VCaP (cell line): ENCODE results near the gene MRPL4.
A peak's percentile ranks its signal among the peaks of the same experiment; 100 is the strongest.

Experiments
- H3K27ac ChIP-seq: fragments of 450-650 bp; 2 replicates; pipeline ENCODE4 v1.5.1; 2017
- CTCF ChIP-seq: fragments of 450-650 bp; conservative IDR thresholded peaks from 2 replicates; pipeline ENCODE4 v1.5.1; 2017; ENCODE audit warnings: mild to moderate bottlenecking, moderate library complexity

Gene MRPL4

GRCh38 chr19:10224337-10224736, 27.7 kb upstream of the MRPL4 start:
- no peak for TF ChIP-seq CTCF
- H3K27ac ChIP-seq = no peak overlapping the region

GRCh38 chr19:10226021-10226375, 26.0 kb upstream of the MRPL4 start:
- no peak overlapping the region for H3K27ac ChIP-seq

DNA sequence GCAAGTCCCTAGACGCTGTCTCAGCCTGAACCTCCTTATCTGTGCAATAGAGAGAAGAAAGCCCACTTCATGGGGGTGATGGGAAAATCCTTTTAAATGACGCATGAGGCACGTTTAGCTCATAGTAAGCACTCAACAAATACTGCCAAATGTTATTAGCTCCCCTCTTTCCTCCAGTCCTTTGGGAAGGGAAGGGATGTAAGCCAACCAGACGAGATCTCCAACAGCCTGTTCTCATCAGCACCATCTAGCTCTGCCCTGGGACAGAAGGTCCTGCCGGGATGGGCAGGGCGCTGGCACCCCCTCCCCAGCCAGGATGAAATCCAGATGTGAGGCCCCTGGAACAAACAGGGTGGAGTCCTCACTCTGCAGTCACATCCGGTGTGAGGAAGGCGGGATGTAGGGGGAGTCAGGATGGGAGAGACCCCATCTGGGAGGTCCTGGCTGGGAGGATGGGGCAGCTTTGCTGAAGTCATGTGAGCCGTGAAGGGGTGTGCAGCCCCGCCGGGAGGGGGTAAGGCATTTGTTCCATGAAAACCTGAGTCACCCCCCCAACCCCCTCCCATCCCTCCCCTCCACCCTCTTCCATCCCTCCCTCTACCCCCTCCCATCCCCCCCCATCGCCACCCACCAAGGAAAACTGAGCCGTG, 25.5 kb upstream of the MRPL4 start:
- no peak for TF ChIP-seq CTCF
- no peak overlapping the region for H3K27ac ChIP-seq

More at GRCh38 chr19:10226021-10226375, 26.0 kb upstream of the MRPL4 start:
- no peak for TF ChIP-seq CTCF

- TF ChIP-seq CTCF = no peak
- no peak overlapping the region for H3K27ac ChIP-seq
Observed at GRCh38 chr19:10227026-10227971, 24.7 kb upstream of the MRPL4 start.

DNA sequence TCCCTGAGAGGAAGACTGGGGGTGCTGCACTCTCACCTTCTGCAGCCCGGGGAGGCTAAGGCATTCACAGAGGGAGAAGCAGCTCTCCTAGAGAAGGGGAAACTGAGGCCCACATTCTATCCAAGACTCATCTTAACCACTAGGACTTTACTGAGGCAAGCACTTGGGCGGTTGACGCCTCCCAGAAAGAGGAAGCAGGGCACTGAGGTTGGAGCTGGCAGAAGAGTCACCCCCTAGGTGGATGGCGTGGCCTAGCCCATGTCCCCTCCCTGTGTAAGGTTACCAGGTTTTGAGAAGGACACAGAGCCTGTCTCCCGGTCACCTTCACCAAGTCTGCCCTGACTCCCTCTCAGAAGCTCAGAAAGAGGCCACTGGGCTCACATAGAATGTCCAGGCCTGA, 23.6 kb upstream of the MRPL4 start:
- TF ChIP-seq CTCF = no peak
- no peak overlapping the region for H3K27ac ChIP-seq

GRCh38 chr19:10228920-10229319, 23.1 kb upstream of the MRPL4 start:
- peak; percentile 5; the same call in 1 of the 2 replicates for TF ChIP-seq CTCF
- H3K27ac ChIP-seq = no peak overlapping the region

DNA sequence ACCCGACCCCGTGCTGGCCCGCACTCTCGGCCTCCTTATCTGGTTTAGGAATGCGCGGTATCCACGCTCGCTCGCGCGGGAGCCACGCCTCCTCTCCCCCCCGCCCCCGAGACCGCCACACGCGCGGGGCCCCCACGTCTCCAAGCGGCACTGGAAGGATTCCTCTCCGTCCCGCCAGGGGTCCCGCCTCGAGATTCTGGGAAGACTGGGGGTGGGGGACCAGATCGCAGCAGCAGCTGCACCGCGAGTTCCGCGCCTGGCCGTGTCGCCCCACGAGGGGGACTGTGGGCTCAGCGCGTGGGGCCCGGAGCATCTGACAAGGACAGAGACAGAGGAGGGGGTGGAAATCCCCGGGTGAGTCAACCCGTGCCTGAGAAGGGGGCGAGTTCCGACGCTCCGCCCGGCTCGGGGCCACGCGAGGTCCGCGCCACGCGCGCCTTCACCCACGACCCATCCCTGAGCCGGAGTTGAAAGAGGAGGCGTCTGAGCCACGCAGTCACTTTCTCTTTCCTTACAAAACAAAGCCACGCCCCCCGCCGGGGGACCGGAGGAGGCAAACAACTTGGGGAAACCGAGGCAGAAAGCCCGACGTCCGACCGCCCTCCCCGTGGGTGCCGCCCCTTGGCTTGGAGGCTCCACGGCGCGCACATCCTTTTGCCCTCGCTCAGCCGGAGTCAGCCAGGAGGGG, 21.7 kb upstream of the MRPL4 start:
- TF ChIP-seq CTCF = no peak
- no peak overlapping the region for H3K27ac ChIP-seq
